Activated CD8-positive, alpha-beta T cell treated with anti-CD3 and anti-CD28 coated beads for 36 hours (primary cell): ENCODE results near the gene PRKRIP1. TPM values are rescaled to one million over a fixed set of nuclear protein-coding genes. Genes with fewer than 3 reads are reported as not detected.
A peak's percentile ranks its signal among the peaks of the same experiment; 100 is the strongest.
"Not testable (repeated sequence)": the region's sequence is repeated elsewhere in the genome, so short reads cannot be mapped to it uniquely, and the experiment has no call there.

Source experiments
- ATAC-seq: fragments of 200-7000 bp; cut with Tn5 transposase; one replicate; pipeline ENCODE4 v1.10.0; 2021; ENCODE audit warnings: mild to moderate bottlenecking, moderate library complexity
- CTCF ChIA-PET: fragments of 350-600 bp; sonication (Branson Sonifier 250); formaldehyde crosslinking; loops from one replicate; lab custom pipeline; 2021; ENCODE audit warnings: antibody characterized with exemption; lab: Charles Lee
- POLR2A ChIA-PET: fragments of 350-600 bp; sonication (Branson Sonifier 250); formaldehyde crosslinking; loops from one replicate; lab custom pipeline; 2021; ENCODE audit warnings: antibody characterized with exemption; lab: Charles Lee
- DNase-seq: peaks from one replicate; pipeline ENCODE4 v3.0.0-alpha.2; 2020
- H3K27ac Mint-ChIP-seq: one replicate; pipeline ENCODE4 v1.8.0; 2021; ENCODE audit warnings: mild to moderate bottlenecking, mixed read lengths
- H3K27me3 Mint-ChIP-seq: one replicate; pipeline ENCODE4 v1.8.0; 2021; ENCODE audit warnings: mixed read lengths
- H3K36me3 Mint-ChIP-seq: one replicate; pipeline ENCODE4 v1.8.0; 2021; ENCODE audit warnings: low read depth, mixed read lengths
- H3K4me1 Mint-ChIP-seq: one replicate; pipeline ENCODE4 v1.8.0; 2021; ENCODE audit warnings: low read depth, mixed read lengths
- H3K4me3 Mint-ChIP-seq: one replicate; pipeline ENCODE4 v1.8.0; 2021; ENCODE audit warnings: mild to moderate bottlenecking, moderate library complexity, mixed read lengths
- H3K9me3 Mint-ChIP-seq: one replicate; pipeline ENCODE4 v1.8.0; 2021; ENCODE audit warnings: mixed read lengths
- intact Hi-C: fragments of 100-400 bp; cut with micrococcal nuclease; formaldehyde crosslinking; loops from one replicate; pipeline ENCODE4 v1.10.0; 2022
- total RNA-seq, 2 experiments: library from RNA; stranded (reverse); gene quantifications; one replicate each; pipeline ENCODE4 v1.2.3, GENCODE V29; 2021
- TF ChIP-seq, protein P1 (sequence below): fragments of 200-600 bp; IDR thresholded peaks from one replicate; pipeline ENCODE4 v1.8.0; 2022; ENCODE audit warnings: antibody characterized with exemption, mild to moderate bottlenecking

Gene PRKRIP1, protein sequence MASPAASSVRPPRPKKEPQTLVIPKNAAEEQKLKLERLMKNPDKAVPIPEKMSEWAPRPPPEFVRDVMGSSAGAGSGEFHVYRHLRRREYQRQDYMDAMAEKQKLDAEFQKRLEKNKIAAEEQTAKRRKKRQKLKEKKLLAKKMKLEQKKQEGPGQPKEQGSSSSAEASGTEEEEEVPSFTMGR
- total RNA-seq: 10 to 100 TPM; 29.8 to 33.6 TPM

DNA sequence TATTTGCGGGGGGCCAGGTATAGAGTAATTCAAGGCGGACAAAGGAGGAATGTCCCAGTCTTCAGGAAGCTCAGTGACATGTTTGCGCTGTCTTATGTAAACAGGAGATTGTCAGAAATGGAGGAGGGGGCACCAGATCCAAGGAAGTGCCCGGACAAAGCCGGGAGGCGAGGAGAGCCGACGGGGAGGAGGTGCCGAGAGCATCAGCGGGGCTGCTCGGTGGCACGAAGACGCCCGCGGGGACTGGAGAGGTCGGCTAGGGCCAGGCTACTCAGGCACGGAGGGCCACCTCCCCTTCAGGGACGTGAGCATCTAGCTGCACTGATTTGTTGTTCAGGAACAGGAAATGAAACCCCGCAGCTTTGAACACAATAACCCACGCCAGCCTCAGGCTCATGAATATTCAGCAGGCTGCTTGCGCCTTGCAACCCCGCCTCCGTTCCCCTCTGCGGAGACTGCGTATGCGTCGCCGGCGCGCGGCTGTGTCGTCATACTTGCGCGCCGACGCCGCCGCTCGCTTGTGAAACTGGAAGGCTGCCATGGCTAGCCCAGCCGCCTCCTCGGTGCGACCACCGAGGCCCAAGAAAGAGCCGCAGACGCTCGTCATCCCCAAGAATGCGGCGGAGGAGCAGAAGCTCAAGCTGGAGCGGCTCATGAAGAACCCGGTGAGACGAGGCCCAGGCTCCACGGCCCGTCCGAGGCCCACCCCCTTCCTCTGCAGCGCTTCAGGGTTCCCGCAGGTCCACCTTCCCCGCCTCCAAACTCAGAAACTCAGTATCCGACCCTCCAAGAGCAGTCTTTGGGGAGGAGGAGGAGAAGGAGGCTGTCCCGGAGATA, at the start of gene PRKRIP1:
TSS of gene PRKRIP1 (plus strand) at position 491 of the 837 bp plus-strand sequence. CDS start at position 540, 49 bp downstream.
- POLR2A ChIA-PET: interaction anchor here (0.6 to 3.7 kb wide), 13 partner anchors 10 to 69 kb away, joined by 3 to 24 read pairs (median 5); partner anchors contain the start of genes ALKBH4, LRWD1 and ORAI2

DNA sequence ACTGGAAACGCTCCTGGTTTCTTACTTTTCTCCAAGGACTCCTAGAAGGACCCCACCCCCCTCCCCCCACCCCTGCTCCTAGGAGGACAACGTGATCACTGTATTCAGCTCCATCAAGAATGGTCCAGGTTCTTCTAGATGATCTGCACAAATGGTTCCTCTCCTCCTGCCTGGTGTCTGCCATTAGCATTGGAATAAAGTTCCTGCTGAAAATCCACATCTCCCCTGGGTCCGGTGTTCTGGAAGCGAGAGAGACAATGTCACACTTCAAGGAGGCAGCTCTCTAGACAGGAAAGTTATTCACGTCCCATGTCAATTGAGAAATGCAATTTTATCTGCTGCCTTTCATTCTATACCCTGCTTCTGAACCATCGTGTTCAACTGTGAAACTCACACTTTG, 49.2 kb upstream of the PRKRIP1 start:
- POLR2A ChIA-PET, H3K4me3 Mint-ChIP-seq, H3K36me3 Mint-ChIP-seq, DNase-seq, ATAC-seq, CTCF ChIA-PET, H3K9me3 Mint-ChIP-seq, H3K4me1 Mint-ChIP-seq, H3K27me3 Mint-ChIP-seq, intact Hi-C loops, H3K27ac Mint-ChIP-seq: not testable (repeated sequence)

More for the DNA sequence above, at the start of gene PRKRIP1:
- intact Hi-C loops: no loop called here
- Mint-ChIP-seq H3K36me3 (peaks cover 30% of the 10 kb centered on the region), H3K4me1 (peaks cover 16% of the 10 kb centered on the region), H3K4me3 (peak within 1 kb of the TSS; percentile 91), H3K27me3 (no peaks in the 10 kb centered on the region), H3K9me3 (no peaks in the 10 kb centered on the region), H3K27ac (peak within 1 kb of the TSS; percentile 90)
- CTCF ChIA-PET: interaction anchor here (0.7 to 2.3 kb wide), 10 partner anchors 9 to 1081 kb away, joined by 3 to 8 read pairs (median 4); partner anchors contain the start of gene ORAI2
- ATAC-seq: peak; percentile 96
- TF ChIP-seq, protein P1, sequence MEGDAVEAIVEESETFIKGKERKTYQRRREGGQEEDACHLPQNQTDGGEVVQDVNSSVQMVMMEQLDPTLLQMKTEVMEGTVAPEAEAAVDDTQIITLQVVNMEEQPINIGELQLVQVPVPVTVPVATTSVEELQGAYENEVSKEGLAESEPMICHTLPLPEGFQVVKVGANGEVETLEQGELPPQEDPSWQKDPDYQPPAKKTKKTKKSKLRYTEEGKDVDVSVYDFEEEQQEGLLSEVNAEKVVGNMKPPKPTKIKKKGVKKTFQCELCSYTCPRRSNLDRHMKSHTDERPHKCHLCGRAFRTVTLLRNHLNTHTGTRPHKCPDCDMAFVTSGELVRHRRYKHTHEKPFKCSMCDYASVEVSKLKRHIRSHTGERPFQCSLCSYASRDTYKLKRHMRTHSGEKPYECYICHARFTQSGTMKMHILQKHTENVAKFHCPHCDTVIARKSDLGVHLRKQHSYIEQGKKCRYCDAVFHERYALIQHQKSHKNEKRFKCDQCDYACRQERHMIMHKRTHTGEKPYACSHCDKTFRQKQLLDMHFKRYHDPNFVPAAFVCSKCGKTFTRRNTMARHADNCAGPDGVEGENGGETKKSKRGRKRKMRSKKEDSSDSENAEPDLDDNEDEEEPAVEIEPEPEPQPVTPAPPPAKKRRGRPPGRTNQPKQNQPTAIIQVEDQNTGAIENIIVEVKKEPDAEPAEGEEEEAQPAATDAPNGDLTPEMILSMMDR: no peak
- peak; percentile 96 for DNase-seq

DNA sequence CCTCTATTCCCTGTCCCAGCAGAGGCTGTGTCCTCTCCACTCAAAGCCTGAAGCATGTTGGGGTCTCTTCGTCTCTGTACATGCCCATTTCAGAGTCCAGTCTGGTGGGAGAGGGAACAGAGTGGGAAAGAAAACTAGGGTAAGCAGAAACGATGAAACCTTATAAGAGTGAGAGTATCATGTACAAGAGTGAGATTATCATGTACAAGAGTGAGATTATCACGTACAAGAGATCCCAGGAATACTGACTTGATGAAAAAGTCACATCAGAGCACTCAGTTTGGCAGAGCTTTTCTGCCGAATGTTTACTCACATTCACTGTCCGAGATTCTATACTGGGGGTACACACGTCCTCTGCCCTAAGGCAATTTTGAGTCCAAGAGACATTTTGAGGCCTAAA, 39.8 kb upstream of the PRKRIP1 start, which contains the start of gene SPDYE6:
TSS of gene SPDYE6 (minus strand) at position 101 of the 400 bp plus-strand sequence. CDS start 421 bp downstream, outside the sequence.
- H3K27ac Mint-ChIP-seq, H3K4me1 Mint-ChIP-seq, intact Hi-C loops, H3K4me3 Mint-ChIP-seq, POLR2A ChIA-PET, CTCF ChIA-PET, ATAC-seq, H3K9me3 Mint-ChIP-seq, DNase-seq, H3K27me3 Mint-ChIP-seq, H3K36me3 Mint-ChIP-seq: not testable (repeated sequence)

DNA sequence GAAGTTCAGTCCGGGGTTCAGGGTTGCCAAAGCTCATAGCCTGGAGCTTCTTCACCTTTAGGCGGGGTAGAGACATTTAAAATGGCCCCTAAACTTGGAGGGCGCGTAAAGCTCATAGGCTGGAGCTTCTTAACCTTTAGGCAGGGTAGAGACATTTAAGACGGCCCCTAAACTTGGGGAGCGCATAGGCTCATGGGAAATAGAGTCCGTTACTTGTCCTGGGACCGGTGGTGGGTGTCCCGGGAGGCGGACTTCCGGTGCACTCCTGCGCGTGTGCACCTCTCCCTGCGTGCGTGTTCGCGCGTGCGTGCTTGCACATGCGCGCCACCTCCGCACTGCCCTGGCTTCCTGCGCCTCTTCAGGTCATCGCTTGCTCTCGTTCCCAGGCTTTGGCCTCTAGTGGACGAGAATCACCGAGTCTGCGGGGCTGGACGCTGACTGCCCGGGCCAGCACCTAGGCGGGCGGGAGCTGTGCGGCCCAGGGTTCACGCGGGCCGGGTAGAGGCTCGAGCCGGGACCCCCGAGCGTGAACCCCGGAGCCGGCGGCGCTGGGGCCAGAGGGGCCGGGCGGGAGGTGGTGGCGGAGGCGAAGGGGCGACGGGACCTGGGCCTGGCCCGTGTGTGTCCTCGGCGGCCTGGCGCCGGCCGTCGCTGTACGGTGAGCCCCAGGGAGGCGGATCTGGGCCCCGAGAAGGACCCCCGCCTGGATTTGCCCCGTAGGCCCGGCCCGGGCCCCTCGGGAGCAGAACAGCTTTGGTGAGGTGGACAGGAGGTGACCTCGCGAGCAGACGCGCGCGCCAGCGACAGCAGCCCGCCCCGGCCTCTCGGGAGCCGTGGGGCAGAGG, 32.4 kb upstream of the PRKRIP1 start:
- ATAC-seq (peak; percentile 100), DNase-seq (peak; percentile 98)
- peak overlapping the region; percentile 95 for H3K4me3 Mint-ChIP-seq
- POLR2A ChIA-PET, H3K9me3 Mint-ChIP-seq, H3K27me3 Mint-ChIP-seq, intact Hi-C loops, CTCF ChIA-PET: not testable (repeated sequence)
- H3K36me3 Mint-ChIP-seq: peaks cover 24% of the 10 kb centered on the region
- H3K4me1 Mint-ChIP-seq: peaks cover 18% of the 10 kb centered on the region
- H3K27ac Mint-ChIP-seq: peak overlapping the region; percentile 89

DNA sequence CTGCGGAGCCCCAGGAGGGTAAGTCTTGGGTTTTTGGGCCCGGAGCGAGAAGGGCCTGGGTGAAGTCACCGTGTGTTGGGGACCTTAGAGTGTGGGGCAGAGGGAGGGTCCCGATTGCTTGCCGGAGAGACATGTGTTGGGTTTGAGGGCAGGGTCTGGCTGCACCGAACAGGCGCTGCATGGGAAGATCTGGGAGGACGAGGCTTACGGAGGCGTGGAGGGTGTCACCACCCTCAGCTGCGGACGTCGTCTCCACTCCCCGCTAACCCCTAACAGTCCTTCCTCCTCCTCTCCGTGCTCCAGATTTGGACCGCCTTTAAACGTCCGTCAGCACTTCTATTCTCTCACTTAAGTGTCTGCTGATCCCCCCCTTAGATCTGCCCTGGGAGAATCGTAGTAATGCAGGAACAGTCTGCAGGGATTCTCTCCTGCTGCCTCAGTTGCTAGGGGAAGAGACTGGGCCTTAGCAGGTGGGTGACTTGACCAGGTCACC, 31.7 kb upstream of the PRKRIP1 start:
- POLR2A ChIA-PET, H3K9me3 Mint-ChIP-seq, ATAC-seq, intact Hi-C loops, CTCF ChIA-PET, H3K27me3 Mint-ChIP-seq, DNase-seq: not testable (repeated sequence)
- Mint-ChIP-seq H3K27ac (peak overlapping the region; percentile 89), H3K4me3 (peak overlapping the region; percentile 95), H3K36me3 (peaks cover 24% of the 10 kb centered on the region), H3K4me1 (peaks cover 18% of the 10 kb centered on the region)

DNA sequence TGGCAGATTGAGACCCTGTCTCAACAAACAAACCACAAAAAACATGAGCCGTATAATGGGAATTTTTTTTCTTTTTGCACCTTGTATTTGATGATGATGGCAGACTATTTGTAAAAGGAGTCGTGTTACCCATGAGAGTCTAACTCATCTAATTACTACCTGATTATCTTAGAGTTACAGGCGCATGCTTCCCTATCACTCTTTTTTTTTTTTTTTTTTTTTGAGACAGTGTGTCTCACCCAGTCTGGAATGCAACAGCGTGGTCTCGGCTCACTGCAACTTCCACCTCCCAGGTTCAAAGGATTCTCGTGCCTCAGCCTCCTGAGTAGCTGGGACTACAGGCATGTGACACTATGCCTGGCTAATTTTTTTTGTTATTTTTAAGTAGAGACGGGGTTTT, 30.8 kb upstream of the PRKRIP1 start:
- DNase-seq, POLR2A ChIA-PET, H3K27ac Mint-ChIP-seq: not testable (repeated sequence)

DNA sequence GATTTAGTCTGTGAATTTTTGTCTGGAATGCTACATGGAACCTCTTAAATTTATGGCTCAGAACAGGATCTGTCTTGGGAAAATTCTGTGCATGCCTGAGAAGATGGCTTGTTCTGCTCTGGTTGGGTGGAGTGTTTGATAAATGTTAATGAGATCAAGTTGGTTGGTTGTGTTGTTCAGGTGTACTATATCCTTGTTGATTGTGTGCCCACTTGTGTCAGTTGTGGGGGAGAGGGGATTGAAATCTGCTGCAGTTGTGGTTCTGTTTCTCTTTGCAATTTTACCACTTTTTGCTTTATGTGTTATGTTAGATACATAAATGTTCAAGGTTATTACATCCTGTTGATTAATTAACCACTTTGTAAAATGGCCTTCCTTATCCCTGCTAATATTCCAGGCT, 26.1 kb upstream of the PRKRIP1 start:
- Mint-ChIP-seq H3K4me1 (peaks cover 19% of the 10 kb centered on the region), H3K36me3 (peaks cover 45% of the 10 kb centered on the region)
- H3K4me3 Mint-ChIP-seq, DNase-seq, H3K27ac Mint-ChIP-seq, CTCF ChIA-PET, intact Hi-C loops, POLR2A ChIA-PET, H3K27me3 Mint-ChIP-seq, ATAC-seq, H3K9me3 Mint-ChIP-seq: not testable (repeated sequence)

More for the DNA sequence above, 30.8 kb upstream of the PRKRIP1 start:
- ATAC-seq, H3K9me3 Mint-ChIP-seq, intact Hi-C loops, CTCF ChIA-PET, H3K27me3 Mint-ChIP-seq: not testable (repeated sequence)
- Mint-ChIP-seq H3K4me1 (peaks cover 21% of the 10 kb centered on the region), H3K36me3 (peaks cover 30% of the 10 kb centered on the region), H3K4me3 (peak overlapping the region; percentile 95)

DNA sequence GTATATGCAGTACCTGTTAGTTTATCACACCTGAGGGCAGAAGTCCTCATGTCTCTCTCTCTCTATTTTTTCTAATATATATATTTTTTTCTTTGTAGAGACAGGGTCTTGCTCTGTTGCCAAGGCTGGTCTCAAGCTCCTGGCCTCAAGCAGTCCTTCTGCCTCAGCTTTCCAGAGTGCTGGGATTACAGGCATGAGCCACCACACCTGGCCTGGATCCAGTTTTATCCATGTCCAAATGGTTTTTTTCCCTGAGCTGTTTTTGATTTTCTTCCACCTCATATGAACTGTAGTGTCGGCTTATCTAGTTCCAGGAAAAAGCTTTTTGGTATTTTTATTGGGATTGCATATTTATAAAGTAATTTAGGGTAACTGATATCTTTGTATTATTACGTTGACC, 23.4 kb upstream of the PRKRIP1 start:
- H3K36me3 Mint-ChIP-seq: peaks cover 44% of the 10 kb centered on the region
- H3K27ac Mint-ChIP-seq, H3K4me3 Mint-ChIP-seq, DNase-seq, H3K4me1 Mint-ChIP-seq, H3K27me3 Mint-ChIP-seq, intact Hi-C loops, POLR2A ChIA-PET, H3K9me3 Mint-ChIP-seq, ATAC-seq, CTCF ChIA-PET: not testable (repeated sequence)
